GM19438 (cell line): ENCODE data around the gene LNX2.

Source experiments
- ATAC-seq: cut with Tn5 transposase; IDR thresholded peaks from one replicate; pipeline ENCODE4 v1.9.1; 2021; ENCODE audit warnings: low read depth; ENCODE audit not compliant: unreplicated experiment

The LNX2 gene

GRCh38 chr13:27516103-27516502 is 104.2 kb downstream of the LNX2 start:
- no peak for ATAC-seq

DNA sequence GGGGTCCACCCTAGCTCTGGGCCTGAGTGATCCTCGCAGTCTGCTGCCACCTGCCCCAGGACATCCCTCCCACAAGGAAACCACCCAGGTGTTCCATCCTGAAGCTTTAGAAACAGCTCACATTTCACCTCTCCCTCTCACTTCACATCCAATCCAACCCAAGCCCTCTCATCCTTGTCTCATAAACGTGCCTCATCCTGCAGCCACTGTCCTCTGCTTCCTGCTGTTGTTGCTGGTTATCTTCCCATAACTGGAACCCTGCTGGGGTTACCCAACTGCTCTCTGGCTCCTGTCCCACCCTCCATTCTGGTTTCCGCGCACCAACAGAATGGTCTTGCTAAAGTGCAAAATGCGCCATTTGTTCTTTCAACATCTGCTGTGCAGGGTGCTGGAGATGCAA is 110.2 kb downstream of the LNX2 start:
- no peak for ATAC-seq

GRCh38 chr13:27508802-27509201 is 111.5 kb downstream of the LNX2 start:
- no peak for ATAC-seq

DNA sequence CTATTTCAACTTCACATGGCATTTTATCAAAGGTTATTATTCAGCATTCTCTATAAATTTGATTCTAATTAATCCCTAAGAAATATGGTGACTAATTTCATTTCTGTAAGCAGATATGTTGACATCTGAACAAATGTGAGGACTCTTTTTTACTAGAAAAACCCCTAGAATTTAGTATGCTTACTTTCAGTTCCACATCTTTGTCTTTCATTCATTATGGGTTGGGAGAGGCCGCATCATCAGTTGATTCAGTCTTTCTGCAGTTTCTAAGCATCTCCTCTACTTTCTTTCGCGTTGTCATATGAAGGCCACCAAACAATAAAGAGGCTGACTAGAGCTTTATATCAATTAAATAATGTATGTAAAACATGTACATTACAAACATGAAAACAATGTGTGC is 114.5 kb downstream of the LNX2 start:
- ATAC-seq = no peak

- ATAC-seq = no peak
These were observed 115.5 kb downstream of the LNX2 start for GRCh38 chr13:27504868-27505194.

DNA sequence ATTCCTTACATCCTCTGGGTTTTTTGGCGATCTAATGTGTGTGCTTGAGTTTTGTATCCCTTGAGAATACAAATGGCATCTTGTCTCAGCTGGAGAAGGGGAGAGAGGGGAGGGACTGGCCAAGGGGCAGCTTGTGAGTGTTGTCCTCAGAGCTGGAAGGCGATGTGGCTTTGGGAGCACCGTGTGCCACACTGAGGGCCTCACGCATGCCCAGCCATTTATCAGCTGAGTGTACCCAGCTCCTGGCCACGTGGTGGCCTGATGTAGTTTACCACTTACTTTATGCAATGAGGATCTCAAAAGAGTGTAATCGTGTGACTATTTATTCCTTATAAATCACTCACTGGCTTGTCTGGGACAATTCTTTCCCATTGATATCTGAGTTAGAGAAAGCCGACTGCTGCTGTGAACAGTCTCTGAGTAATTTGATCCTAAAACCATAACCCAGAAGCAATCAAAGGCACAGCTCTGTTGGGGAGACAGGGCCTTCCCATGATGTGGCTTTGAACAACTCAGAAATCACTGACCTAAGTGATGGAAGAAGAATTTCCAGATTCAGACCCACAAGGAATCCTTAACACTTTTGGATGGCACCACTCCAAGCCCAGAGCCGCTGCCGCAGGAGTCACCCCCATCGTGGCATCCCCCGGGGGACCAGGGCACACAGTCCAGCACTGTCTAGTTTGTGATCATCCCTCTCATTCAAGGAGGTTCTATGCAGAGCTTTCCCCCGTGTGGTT is 116.0 kb downstream of the LNX2 start:
- no peak for ATAC-seq

GRCh38 chr13:27500806-27501534 is 119.4 kb downstream of the LNX2 start:
- no peak for ATAC-seq

DNA sequence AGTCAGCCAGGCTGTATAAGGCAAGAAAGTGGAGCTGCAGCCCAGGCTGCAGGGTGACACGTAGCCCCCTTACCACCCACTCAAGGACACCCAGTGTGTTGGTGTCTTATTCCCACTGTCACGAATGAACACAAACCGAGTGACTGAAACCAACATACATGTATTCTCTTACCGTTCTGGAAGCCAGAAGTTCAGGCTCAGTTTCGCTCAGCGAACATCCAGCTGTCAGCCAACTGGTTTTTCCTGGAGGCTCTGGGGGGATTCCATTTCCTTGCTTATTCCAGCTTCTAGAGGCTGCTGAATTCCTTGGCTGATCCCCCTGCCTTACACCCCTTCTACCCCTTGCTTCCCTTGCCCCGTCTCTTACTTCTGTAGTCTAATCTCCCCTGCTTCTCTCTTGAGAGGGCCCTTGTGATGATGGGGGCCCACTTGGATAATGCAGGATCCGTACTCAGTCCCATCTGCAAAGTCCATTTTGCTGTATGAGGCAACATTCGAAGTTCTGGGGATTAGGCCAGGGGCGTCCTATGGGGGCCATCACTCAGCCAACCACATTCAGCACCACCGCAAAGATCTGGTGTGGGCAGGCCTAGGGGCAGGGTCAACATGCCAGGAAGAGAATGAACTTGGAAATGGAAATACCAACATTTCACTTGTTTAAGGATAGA is 122.6 kb downstream of the LNX2 start:
- no peak for ATAC-seq

DNA sequence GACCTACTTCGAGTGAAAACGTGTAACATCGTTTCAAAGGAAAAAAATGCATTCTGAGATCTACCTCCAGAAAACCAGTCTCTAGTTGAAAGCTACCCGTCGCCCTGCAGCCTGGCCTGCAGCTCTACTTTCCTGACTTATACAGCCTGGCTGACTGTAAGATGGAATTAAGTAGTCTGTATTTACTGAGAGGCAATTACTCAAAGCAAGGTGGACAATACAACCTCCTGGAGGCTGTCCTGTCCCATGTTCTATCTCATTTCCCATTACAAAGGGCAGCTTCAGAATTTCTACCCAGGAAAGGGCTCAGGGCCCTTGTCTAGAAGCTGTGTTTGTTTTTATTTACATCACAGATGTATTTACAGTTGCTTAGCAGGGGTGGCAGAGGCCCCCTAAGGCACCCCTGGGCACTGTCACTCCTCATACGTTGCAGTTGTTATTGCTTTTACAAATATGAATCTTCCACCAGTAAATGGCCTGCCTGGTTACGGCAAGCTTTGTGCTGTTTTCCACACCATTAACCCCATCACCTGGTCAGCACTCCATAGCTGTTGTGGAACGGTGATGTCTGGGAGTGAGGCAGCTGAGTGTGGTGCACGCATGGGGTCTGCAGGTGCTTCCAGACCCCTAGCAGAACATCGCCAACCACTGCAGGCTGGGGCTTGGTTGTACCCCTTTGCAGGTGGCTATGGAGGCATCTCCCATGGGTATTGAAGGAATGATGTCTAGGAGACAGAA is 123.6 kb downstream of the LNX2 start:
- ATAC-seq = no peak

GRCh38 chr13:27496006-27496405 is 124.3 kb downstream of the LNX2 start:
- ATAC-seq = no peak
